Activated T-cell treated with anti-CD3 and anti-CD28 coated beads for 24 hours (primary cell): ENCODE data around the gene LMBRD1.
"Not testable (repeated sequence)": the region's sequence is repeated elsewhere in the genome, so short reads cannot be mapped to it uniquely, and the experiment has no call there.

Experiments
- DNase-seq: peaks from one replicate; pipeline ENCODE4 v3.0.0-alpha.2; 2020; ENCODE audit warnings: low read depth

The LMBRD1 gene

DNA sequence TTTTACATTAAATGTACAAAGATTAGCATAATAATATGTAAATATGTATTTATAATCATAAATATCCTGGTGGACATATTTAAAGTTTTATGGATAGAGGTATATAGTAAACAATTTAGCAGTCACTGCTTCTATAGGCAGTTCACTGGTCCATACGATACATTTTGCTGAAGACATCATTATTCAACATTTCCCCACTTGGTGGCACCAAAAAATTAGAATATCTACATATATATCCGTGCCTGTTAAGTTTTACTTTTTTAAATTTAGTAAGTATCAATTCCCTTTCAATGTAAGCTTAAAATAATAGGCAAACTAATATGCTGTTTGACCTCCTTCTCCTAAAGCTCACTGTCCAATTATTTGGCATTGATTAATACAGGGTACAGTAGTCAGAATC lies 64.2 kb downstream of the LMBRD1 start:
- DNase-seq, result no peak

GRCh38 chr6:69732045-69732444 lies 64.8 kb downstream of the LMBRD1 start:
- DNase-seq, result no peak

DNA sequence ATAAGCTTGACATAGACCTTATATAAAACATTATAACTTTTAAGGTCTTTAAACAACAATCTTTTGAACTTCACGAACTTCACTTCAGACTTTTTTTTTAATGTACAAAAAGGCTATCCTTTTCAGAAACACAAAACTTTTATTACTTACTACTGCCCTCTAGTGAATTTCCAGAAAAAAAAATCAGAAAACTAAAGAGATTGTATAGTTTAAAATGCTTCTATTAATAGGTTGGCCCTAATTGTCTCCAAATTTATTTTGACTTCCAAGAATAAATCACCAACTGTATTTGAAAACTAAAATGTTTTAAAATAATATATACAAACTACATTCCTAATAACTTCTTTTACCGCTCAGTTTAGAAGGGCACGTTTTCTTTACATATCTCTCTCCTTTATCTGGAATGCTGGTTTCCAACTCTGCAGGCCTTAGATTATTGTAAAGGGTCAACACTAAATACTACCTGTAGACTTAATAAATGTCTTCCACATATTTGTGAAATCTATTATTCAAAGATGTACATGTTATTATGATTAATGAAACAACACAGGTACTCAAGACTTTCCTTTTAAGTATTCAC lies 66.8 kb downstream of the LMBRD1 start:
- DNase-seq, result no peak

DNA sequence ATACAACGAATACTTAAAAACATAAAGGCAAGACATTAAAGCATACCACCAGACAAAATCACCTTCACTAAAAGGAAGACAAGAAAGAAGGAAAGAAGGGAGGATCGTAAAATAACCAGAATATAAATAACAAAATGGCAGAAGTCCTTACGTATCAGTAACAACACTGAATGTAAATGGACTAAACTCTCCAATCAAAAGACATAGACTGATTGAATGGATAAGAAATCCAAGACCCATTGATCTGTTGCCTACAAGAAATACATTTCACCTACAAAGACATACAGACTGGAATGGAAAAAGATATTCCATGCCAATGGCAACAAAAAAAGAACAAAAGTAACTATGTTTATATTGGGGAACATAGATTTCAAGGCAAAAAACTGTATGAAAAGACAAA lies 74.1 kb downstream of the LMBRD1 start:
- no peak for DNase-seq

GRCh38 chr6:69719602-69720193 lies 77.1 kb downstream of the LMBRD1 start:
- no peak for DNase-seq

- DNase-seq, result no peak
Measured at GRCh38 chr6:69706724-69707123, 90.1 kb downstream of the LMBRD1 start.

GRCh38 chr6:69705954-69706353 lies 90.9 kb downstream of the LMBRD1 start:
- DNase-seq, result no peak

DNA sequence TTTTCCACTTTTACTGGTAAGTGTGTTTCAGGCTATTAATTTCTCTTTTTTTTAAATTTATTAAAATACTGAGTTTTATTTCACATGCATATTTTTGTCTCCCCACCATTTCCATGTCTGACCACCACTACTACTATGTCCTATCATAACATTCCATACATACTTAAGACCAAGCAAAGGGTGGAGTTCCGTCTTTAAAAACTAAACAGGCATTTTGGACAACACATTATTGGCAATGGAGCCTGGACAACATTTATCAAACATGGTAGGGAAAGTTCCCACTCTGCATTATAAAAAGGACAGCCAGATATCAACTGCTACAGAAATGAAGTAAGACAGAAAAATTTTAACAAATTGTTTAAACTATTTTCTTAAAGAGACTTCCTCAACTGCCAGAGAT lies 91.9 kb downstream of the LMBRD1 start:
- no peak for DNase-seq

DNA sequence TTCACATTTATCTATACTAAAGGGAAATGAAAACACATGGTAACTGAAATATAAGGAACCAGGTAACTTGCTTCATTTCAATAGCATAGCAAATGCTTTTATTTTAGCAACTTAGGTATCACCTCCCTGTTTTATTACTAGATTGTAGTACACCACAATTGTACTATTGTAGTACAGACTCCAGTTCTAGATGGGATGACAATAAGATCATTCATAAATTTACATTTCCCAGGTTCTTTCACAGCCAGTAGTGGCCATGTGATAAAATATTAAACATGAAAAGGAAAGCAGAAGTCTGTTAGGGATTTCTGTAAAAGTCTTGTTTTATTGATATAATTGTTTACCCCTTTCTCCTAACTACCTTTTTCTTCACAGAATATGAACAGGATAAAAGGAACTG lies 97.2 kb downstream of the LMBRD1 start:
- no peak for DNase-seq

GRCh38 chr6:69696273-69696672 lies 100.5 kb downstream of the LMBRD1 start:
- DNase-seq, result no peak

- no peak for DNase-seq
Measured at GRCh38 chr6:69693762-69694161, 103.0 kb downstream of the LMBRD1 start.

DNA sequence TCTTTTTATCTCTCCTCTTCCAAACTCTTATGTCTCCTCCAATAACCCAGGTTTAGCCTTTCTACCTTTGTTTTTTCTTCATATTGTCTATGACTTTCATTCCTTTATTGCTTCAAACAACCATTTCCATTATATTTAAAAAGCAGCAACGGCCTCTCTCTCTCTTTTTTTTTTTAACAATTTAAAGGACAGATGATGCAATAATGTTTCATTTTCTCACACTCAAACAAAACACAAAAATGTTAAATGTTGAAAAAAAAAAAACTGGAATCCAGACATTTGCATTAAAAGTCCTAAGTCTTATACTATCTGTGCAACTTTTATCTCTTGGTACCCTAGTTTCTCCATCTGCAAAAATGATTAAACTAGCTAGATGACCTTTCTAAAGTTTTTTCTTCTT lies 105.8 kb downstream of the LMBRD1 start:
- no peak for DNase-seq

- DNase-seq, result no peak
Measured at GRCh38 chr6:69680302-69680701, 116.5 kb downstream of the LMBRD1 start.

GRCh38 chr6:69673298-69673697 lies 123.5 kb downstream of the LMBRD1 start:
- no peak for DNase-seq

- DNase-seq, result no peak
Measured at GRCh38 chr6:69668916-69669315, 127.9 kb downstream of the LMBRD1 start.

DNA sequence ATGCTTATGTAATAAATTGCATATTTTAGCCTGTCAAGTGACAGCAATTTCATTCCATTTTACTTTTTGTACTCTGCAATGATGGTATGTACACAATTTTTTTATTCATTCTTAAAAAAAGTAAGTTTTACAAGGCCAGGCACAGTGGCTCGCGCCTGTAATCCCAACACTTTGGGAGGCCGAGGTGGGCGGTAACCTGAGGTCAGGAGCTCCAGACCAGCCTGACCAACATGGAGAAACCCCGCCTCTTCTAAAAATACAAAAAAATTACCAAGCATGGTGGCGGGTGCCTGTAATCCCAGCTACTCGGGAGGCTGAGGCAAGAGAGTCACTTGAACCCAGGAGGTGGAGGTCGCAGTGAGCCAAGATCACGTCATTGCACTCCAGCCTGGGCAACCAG lies 130.0 kb downstream of the LMBRD1 start:
- not testable (repeated sequence) for DNase-seq

- DNase-seq, result no peak
Measured at GRCh38 chr6:69665437-69665836, 131.4 kb downstream of the LMBRD1 start.

DNA sequence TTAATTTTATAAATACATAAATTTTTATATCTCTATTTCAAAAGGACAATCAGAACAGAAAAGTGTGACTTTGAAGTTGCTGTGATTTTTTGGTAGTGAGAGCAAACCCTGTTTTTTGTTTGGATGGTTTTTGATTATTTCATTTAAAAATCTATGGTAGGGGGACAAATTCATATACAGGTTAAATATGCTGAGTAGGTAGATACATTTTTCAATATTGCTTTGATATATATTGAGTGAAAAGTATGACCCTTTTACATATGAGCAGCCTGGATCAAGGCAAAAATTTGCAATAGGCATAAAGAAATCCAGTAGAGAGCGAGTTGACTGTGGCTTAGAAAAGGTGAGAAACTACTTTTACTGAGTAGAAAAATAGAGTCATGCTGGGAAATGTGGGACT lies 132.3 kb downstream of the LMBRD1 start:
- DNase-seq, result no peak

DNA sequence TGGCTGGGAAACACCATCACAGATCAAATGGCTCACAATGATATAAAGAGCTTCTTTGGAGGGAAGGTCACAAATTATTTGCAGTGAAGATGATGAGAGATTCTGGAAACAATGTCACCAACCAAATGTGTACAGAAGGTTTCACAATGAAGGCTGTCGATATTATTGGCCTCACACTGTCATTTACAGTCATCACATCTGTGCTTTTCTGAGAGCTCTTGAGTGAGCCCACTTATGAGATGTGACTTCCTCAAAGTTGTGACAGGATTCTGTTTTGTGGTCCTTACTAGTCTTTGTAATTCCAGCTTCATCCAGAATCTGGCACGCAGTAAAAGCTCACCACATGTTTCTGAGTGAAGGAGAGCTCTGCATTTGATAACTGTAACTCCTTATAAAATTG lies 133.6 kb downstream of the LMBRD1 start:
- DNase-seq, result no peak

DNA sequence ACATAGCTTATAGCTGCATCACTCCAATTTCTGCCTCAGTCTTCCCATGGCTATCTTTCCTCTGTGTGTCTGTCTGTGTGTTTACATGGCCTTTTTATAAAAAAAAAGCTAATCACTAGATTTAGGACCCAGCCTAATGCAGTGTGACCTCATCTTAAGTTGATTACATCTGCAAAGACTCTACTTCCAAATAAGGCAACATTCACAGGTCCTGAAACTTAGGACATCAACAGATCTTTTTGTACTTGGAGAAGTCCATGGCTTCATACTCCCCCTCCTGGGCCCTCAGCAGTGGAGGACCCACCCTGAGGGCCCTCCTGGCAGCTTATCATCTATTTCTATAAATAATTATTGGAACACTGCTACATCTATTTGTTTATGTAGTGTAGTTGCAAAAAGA lies 146.1 kb downstream of the LMBRD1 start:
- no peak for DNase-seq

GRCh38 chr6:69647726-69648125 lies 149.1 kb downstream of the LMBRD1 start:
- no peak for DNase-seq

DNA sequence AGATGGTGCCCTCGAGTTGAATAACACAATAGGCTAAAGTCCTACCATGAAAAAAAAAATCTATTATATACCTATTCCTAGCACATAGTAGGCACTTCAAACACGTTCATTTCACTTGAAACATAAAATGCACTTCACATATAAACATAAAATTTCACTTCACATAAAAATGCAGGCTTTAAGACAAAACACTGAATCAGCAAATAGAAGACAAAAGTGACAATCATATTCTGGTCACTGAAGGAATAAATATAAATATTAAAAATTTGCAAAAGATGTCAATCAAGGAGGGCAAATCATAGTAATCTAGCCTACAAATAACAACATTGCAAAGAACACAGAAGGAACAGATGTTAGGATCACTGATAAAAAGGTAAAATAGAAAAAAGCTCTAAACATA lies 153.1 kb downstream of the LMBRD1 start:
- DNase-seq, result no peak

- DNase-seq, result no peak
Measured at GRCh38 chr6:69632932-69633331, 163.9 kb downstream of the LMBRD1 start.

- no peak for DNase-seq
Measured at GRCh38 chr6:69631552-69632346, 165.1 kb downstream of the LMBRD1 start.
